ENCODE data around the gene CDH13. TPM values are rescaled to one million over a fixed set of nuclear protein-coding genes. Genes with fewer than 3 reads are reported as not detected.

Gene CDH13
- total and polyA plus RNA-seq, 10 of the 15 experiments (the other 5 are each of a cell fraction or from before 2014, with no cell fraction given): under 0.01 to 0.05 TPM; not detected in 8

DNA sequence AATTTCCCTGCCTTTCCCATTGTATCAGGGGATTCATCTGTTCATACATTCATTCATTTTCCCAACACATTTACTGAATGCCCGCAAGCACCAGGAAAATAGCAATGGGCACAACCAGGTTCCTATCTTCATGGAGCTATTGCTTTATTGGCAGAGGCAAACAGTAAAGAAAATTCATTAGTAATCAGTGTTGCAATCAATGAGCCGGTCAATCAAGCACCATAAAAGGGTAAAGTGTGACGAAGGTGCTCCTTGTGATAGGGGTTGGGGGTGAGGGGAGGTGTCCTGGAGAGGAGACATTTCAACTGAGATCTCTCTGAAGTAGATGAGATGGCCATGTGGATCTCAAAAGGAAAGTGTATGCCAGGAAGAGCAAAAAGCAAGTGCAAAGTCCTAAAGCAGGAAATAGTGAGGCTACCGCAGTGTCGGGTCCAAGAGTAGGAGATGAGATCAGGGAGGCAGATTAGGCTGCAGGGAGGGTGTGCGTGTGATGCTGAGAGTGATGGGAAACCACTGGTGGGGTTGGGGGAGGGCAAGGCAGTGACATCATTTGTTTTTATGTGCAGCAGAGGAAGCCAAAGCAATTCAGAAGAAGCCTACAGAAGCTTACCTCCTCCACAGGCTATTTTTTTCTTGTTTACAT lies 28.4 kb downstream of the CDH13 start (continued):
- TF ChIP-seq SRF (IDR thresholded peaks at IDR 0.05; ENCODE audit: low read depth in 2 of 2, low read length in 2 of 2): peak in 1 of 2 experiments; percentile 52; a peak in 1 of 4 replicates

DNA sequence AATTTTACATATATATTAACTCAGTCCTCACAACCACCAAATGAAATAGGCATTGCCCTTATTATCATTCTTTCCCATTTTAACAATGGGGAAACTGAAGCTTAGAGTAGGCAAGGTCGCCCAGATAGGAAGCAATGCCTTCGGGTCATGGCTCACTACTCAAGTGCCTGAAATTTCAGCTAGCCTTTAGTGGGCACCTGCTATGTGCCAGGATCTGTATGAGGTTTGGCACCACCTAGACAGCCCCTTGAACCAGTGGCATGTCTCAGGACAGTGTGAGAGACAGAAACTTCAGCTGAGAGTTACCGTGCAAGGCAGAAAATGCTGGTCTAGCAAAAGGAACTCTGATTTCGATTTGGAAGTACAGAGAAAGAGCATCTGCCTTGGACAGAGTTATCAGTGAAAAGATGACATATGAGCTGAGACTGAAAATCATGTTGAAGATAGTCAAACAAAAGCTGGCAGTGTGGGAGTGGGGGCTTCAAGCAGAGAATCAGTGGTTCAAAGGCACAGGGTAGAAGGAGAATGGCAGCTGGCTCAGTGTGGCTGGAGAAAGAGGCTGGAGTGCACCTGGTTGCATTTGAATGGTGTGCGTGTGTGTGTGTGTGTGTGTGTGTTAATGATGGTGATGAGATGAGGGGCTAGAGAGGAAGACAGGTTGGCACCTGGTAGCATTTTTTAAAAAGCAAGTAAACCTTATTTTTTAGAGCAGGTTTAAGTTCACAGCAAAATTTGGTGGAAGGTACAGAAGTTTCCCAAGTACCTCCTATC lies 29.1 kb downstream of the CDH13 start:
- Histone ChIP-seq H3K4me1 (ENCODE audit: control insufficient read depth, insufficient read depth, low read length) (peaks cover 53% of the 10 kb centered on the region), H3K36me3 (ENCODE audit: control insufficient read depth in 2 of 2, insufficient read depth in 2 of 2, low read length in 1 of 2) (no peaks in the 10 kb centered on the region), H3K79me2 (ENCODE audit: control insufficient read depth, insufficient read depth, low read length) (no peaks in the 10 kb centered on the region), H3K9ac (ENCODE audit: control insufficient read depth, insufficient read depth, low read length) (no peak overlapping the region), H4K20me1 (ENCODE audit: control insufficient read depth, insufficient read depth) (no peaks in the 10 kb centered on the region), H2AFZ (ENCODE audit: control insufficient read depth, low read depth, low read length) (peak overlapping the region; percentile 18; the same call in 1 of the 2 replicates), H3K4me3 (no peak overlapping the region), H3K27ac (ENCODE audit: control insufficient read depth, insufficient read depth) (peak overlapping the region; percentile 38; the same call in 1 of the 2 replicates), H3K4me2 (ENCODE audit: control insufficient read depth, insufficient read depth) (peak overlapping the region; percentile 65), H3K27me3 (replicated peaks in 1 of 2; ENCODE audit: control insufficient read depth in 2 of 2, insufficient read depth in 2 of 2, low read length in 1 of 2) (no peaks in the 10 kb centered on the region), H3K9me3 (replicated peaks; ENCODE audit: control insufficient read depth, insufficient read depth, low read length) (peaks cover 3% of the 10 kb centered on the region; the same call in 1 of the 3 replicates)
- in situ Hi-C loops (cut with MboI): no loop called here
- no peak for ATAC-seq
- 0 out of 2 replicates have a peak, but pooled peaks have one; percentile 5 for TF ChIP-seq NFIC (IDR thresholded peaks at IDR 0.05; ENCODE audit: low read depth, low read length)
- TF ChIP-seq, protein P1, sequence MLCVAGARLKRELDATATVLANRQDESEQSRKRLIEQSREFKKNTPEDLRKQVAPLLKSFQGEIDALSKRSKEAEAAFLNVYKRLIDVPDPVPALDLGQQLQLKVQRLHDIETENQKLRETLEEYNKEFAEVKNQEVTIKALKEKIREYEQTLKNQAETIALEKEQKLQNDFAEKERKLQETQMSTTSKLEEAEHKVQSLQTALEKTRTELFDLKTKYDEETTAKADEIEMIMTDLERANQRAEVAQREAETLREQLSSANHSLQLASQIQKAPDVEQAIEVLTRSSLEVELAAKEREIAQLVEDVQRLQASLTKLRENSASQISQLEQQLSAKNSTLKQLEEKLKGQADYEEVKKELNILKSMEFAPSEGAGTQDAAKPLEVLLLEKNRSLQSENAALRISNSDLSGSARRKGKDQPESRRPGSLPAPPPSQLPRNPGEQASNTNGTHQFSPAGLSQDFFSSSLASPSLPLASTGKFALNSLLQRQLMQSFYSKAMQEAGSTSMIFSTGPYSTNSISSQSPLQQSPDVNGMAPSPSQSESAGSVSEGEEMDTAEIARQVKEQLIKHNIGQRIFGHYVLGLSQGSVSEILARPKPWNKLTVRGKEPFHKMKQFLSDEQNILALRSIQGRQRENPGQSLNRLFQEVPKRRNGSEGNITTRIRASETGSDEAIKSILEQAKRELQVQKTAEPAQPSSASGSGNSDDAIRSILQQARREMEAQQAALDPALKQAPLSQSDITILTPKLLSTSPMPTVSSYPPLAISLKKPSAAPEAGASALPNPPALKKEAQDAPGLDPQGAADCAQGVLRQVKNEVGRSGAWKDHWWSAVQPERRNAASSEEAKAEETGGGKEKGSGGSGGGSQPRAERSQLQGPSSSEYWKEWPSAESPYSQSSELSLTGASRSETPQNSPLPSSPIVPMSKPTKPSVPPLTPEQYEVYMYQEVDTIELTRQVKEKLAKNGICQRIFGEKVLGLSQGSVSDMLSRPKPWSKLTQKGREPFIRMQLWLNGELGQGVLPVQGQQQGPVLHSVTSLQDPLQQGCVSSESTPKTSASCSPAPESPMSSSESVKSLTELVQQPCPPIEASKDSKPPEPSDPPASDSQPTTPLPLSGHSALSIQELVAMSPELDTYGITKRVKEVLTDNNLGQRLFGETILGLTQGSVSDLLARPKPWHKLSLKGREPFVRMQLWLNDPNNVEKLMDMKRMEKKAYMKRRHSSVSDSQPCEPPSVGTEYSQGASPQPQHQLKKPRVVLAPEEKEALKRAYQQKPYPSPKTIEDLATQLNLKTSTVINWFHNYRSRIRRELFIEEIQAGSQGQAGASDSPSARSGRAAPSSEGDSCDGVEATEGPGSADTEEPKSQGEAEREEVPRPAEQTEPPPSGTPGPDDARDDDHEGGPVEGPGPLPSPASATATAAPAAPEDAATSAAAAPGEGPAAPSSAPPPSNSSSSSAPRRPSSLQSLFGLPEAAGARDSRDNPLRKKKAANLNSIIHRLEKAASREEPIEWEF (IDR thresholded peaks at IDR 0.05; ENCODE audit: insufficient replicate concordance, low read depth, low read length): no peak
- no peak for TF ChIP-seq IKZF2 (IDR thresholded peaks at IDR 0.05)
- ChIA-PET SMC1A (ENCODE audit: uncharacterized antibody, unreplicated experiment) (interaction anchor here (0.6 to 5.9 kb wide), 3 partner anchors 13 to 906 kb away, joined by 3 to 63 read pairs (median 3); no protein-coding TSS in a partner anchor), RAD21 (ENCODE audit: unreplicated experiment) (interaction anchor here (0.6 to 2.0 kb wide), 4 partner anchors 13 to 26 kb away, joined by 3 to 7 read pairs (median 4); no protein-coding TSS in a partner anchor), CTCF (interaction anchor here (1.1 to 10.3 kb wide), 4 partner anchors 10 to 17 kb away, joined by 5 to 100 read pairs (median 6); no protein-coding TSS in a partner anchor), POLR2A (no interaction called here)
- FAIRE-seq: no peak
- BruUV-seq (replicated peaks): no TSS peak
- intact Hi-C loops (cut with micrococcal nuclease; ENCODE audit: unreplicated experiment): loop anchor here (2.0 to 10.0 kb wide), 2 partner anchors 15 to 1651 kb away; partner anchors contain the start of genes CENPN and CMC2
- no peak for DNase-seq (ENCODE audit: low read depth, low spot score)
- 46% methylated on average over 5 of the region's 5 CpGs for WGBS (ENCODE audit: insufficient coverage, insufficient replicate concordance, low lambda C conversion rate, missing lambda C conversion rate)
